Measurements from ENCODE around the gene DDX24.

DDX24 gene

GRCh38 chr14:94126419-94126677 lies 45.3 kb upstream of the DDX24 start:
- in situ Hi-C loops (cut with HindIII; ENCODE audit: low sequenced_read_pairs): no loop called here
- TF ChIP-seq CTCF (IDR thresholded peaks at IDR 0.05; ENCODE audit: low read depth, low read length): no peak
- H3K4me3 ChIP-seq (ENCODE audit: low read depth, low read length): no peak overlapping the region
- no peak for DNase-seq (ENCODE audit: low read depth, low spot score)

GRCh38 chr14:94125659-94126418 lies 44.8 kb upstream of the DDX24 start:
- no peak for DNase-seq (ENCODE audit: low read depth, low spot score)
- H3K4me3 ChIP-seq (ENCODE audit: low read depth, low read length): no peak overlapping the region
- in situ Hi-C loops (cut with HindIII; ENCODE audit: low sequenced_read_pairs): no loop called here
- no peak for TF ChIP-seq CTCF (IDR thresholded peaks at IDR 0.05; ENCODE audit: low read depth, low read length)

GRCh38 chr14:94124582-94125377 lies 43.8 kb upstream of the DDX24 start:
- DNase-seq (ENCODE audit: low read depth, low spot score): no peak
- in situ Hi-C loops (cut with HindIII; ENCODE audit: low sequenced_read_pairs): no loop called here
- no peak for TF ChIP-seq CTCF (IDR thresholded peaks at IDR 0.05; ENCODE audit: low read depth, low read length)
- H3K4me3 ChIP-seq (ENCODE audit: low read depth, low read length): no peak overlapping the region

- no peak for TF ChIP-seq CTCF (IDR thresholded peaks at IDR 0.05; ENCODE audit: low read depth, low read length)
- in situ Hi-C loops (cut with HindIII; ENCODE audit: low sequenced_read_pairs): no loop called here
- DNase-seq (ENCODE audit: low read depth, low spot score): no peak
- no peak overlapping the region for H3K4me3 ChIP-seq (ENCODE audit: low read depth, low read length)
Observed at GRCh38 chr14:94123868-94124267, 42.9 kb upstream of the DDX24 start.

GRCh38 chr14:94123296-94123695 lies 42.3 kb upstream of the DDX24 start:
- in situ Hi-C loops (cut with HindIII; ENCODE audit: low sequenced_read_pairs): no loop called here
- DNase-seq (ENCODE audit: low read depth, low spot score): no peak
- TF ChIP-seq CTCF (IDR thresholded peaks at IDR 0.05; ENCODE audit: low read depth, low read length): no peak
- no peak overlapping the region for H3K4me3 ChIP-seq (ENCODE audit: low read depth, low read length)

GRCh38 chr14:94122438-94122837 lies 41.4 kb upstream of the DDX24 start:
- no peak for DNase-seq (ENCODE audit: low read depth, low spot score)
- TF ChIP-seq CTCF (IDR thresholded peaks at IDR 0.05; ENCODE audit: low read depth, low read length): no peak
- in situ Hi-C loops (cut with HindIII; ENCODE audit: low sequenced_read_pairs): no loop called here
- no peak overlapping the region for H3K4me3 ChIP-seq (ENCODE audit: low read depth, low read length)
